Epithelial cell of esophagus (primary cell): ENCODE measurements around the gene EPX.

Source experiments
- DNase-seq: peaks from one replicate; pipeline ENCODE4 v3.0.0; 2010; ENCODE audit warnings: low read depth
- H3K4me3 ChIP-seq: 2 replicates; pipeline ENCODE4 v1.5.1; 2011; ENCODE audit warnings: mild to moderate bottlenecking, low read length, control low read depth
- TF ChIP-seq, protein P1 (sequence below): IDR thresholded peaks from 2 replicates; pipeline ENCODE4 v1.5.1; 2011; ENCODE audit warnings: low read depth, mild to moderate bottlenecking, low read length, control low read depth, inconsistent platforms; ENCODE audit not compliant: insufficient read depth; ENCODE audit errors: missing control alignments

The EPX gene

DNA sequence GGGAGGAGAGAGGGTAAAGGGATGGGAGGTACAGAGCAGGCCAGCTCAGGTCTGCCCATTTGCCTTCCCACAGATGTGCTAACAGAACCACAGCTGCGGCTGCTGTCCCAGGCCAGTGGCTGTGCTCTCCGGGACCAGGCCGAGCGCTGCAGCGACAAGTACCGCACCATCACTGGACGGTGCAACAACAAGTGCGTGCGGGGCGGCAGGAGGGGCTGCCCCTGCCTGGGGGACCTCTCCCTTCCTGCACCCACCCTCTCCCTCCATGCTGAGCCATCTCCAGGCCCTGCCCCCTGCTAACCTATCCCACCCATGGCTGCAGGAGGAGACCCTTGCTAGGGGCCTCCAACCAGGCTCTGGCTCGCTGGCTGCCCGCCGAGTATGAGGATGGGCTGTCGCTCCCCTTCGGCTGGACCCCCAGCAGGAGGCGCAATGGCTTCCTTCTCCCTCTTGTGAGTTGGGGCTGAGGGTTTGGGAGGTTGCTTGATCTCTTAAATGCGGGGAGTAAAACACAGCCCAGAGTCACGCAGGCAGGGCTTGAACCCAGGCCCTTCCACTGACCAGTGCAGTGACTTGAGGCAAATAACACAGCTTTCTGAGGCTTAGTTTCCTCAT, 1.2 kb downstream of the EPX start:
- H3K4me3 ChIP-seq: no peak overlapping the region
- no peak for DNase-seq
- TF ChIP-seq, protein P1, sequence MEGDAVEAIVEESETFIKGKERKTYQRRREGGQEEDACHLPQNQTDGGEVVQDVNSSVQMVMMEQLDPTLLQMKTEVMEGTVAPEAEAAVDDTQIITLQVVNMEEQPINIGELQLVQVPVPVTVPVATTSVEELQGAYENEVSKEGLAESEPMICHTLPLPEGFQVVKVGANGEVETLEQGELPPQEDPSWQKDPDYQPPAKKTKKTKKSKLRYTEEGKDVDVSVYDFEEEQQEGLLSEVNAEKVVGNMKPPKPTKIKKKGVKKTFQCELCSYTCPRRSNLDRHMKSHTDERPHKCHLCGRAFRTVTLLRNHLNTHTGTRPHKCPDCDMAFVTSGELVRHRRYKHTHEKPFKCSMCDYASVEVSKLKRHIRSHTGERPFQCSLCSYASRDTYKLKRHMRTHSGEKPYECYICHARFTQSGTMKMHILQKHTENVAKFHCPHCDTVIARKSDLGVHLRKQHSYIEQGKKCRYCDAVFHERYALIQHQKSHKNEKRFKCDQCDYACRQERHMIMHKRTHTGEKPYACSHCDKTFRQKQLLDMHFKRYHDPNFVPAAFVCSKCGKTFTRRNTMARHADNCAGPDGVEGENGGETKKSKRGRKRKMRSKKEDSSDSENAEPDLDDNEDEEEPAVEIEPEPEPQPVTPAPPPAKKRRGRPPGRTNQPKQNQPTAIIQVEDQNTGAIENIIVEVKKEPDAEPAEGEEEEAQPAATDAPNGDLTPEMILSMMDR: no peak

DNA sequence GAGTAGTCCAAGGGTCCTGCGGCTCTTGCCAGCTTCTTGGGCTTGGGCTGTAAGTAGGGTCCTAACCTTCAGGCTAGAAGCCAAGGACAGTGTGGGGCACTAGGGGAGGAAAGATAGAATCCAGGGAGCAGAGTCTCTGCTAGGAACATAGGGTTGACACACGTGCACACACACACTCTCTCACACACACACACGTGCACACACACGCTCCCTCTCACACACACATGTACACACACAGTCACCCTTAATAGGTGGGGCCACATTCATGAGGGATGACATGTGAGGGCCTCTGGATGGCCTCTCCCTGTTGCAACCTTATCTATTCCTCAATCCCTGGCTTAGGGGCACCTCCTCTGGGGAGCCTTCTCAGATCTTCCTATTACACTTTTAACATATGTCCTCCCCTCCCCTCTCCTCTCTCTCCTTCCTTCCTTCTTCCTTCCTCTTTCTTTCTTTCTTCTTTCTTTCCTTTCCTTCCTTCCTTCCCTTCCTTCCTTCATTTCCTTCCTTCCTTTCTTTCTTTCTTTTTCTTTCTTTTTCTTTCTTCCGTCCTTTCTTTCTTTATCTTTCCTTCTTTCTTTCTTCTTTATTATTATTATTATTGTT, 3.1 kb downstream of the EPX start:
- TF ChIP-seq, protein P1: no peak
- DNase-seq: no peak

GRCh38 chr17:58196610-58197009, 4.1 kb downstream of the EPX start:
- no peak for DNase-seq
- TF ChIP-seq, protein P1: no peak
- no peak overlapping the region for H3K4me3 ChIP-seq

More for the DNA sequence above, 3.1 kb downstream of the EPX start:
- no peak overlapping the region for H3K4me3 ChIP-seq

GRCh38 chr17:58200024-58200633, 7.6 kb downstream of the EPX start:
- no peak overlapping the region for H3K4me3 ChIP-seq
- TF ChIP-seq, protein P1: peak; percentile 49
- DNase-seq: peak; percentile 73

DNA sequence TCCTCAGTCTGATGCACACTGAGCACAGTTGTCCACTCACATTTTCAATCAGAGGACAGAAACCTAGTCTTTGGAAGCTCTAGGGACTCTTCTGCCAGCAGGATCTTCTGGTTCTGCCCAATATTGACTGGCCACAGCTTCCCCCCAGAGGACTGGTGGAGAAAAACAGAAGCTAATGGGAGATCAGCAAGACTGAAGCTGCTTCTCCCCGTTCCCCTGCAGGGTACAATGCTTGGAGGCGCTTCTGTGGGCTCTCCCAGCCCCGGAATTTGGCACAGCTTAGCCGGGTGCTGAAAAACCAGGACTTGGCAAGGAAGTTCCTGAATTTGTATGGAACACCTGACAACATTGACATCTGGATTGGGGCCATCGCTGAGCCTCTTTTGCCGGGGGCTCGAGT, 10.3 kb downstream of the EPX start:
- H3K4me3 ChIP-seq: no peak overlapping the region
- TF ChIP-seq, protein P1: no peak
- DNase-seq: no peak

GRCh38 chr17:58204796-58205195, 12.3 kb downstream of the EPX start:
- TF ChIP-seq, protein P1: no peak
- DNase-seq: no peak

More at GRCh38 chr17:58204796-58205195, 12.3 kb downstream of the EPX start:
- H3K4me3 ChIP-seq: no peak overlapping the region
